Measurements from ENCODE around the gene AJAP1.

The AJAP1 gene

DNA sequence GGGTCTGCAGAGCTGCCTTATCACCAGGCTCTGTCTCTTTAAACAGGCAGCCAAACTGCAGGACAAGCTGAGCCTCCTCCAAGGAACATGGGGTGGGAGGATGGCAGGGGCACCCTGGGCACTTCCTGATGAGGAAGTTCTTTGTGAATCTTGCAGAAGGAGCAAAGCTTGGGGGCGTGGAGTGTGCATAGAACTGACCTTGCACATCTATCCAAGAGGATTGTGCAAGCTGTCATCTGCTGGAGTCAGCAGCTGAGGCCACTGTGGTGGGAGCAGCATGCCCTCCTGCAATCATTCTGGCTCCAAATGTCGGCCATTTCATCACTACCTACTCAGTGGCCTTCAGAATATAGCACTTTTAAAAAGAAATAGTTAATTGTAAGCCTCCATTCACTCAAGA lies 182.2 kb downstream of the AJAP1 start:
- H3K36me3 ChIP-seq (ENCODE audit: control insufficient read depth in 2 of 2, insufficient read depth in 1 of 2, low read length in 2 of 2) = no peaks in the 10 kb centered on the region
- H3K4me3 ChIP-seq (ENCODE audit: low read depth, low read length) = no peak overlapping the region
- H3K9me3 ChIP-seq (ENCODE audit: control insufficient read depth, insufficient read depth, low read depth, low read length) = no peaks in the 10 kb centered on the region
- ChIA-PET CTCF (no interaction called here), POLR2A (no interaction called here)
- no peaks in the 10 kb centered on the region for H3K4me1 ChIP-seq (ENCODE audit: control insufficient read depth, insufficient read depth, low read length)
- no peak overlapping the region for H3K27ac ChIP-seq (ENCODE audit: extremely low read depth, low read depth, low read length)
- TF ChIP-seq BCL11B (tag by site-specific recombination; IDR thresholded peaks at IDR 0.05; ENCODE audit: low read depth) (no peak), BCL11A (tag by site-specific recombination; IDR thresholded peaks at IDR 0.05; ENCODE audit: low read depth) (no peak), ZNF211 (tag by site-specific recombination; IDR thresholded peaks at IDR 0.05; ENCODE audit: low read depth) (no peak), ZNF830 (tag by site-specific recombination; IDR thresholded peaks at IDR 0.05; ENCODE audit: low read depth) (no peak), ZNF169 (tag by site-specific recombination; IDR thresholded peaks at IDR 0.05) (no peak), ZNF433 (tag by site-specific recombination; IDR thresholded peaks at IDR 0.05; ENCODE audit: low read depth) (no peak), GLIS1 (tag by site-specific recombination; IDR thresholded peaks at IDR 0.05) (no peak), SP3 (tag by site-specific recombination; IDR thresholded peaks at IDR 0.05) (no peak), ZNF311 (tag by site-specific recombination; IDR thresholded peaks at IDR 0.05; ENCODE audit: borderline replicate concordance) (no peak), ZNF558 (tag by site-specific recombination; IDR thresholded peaks at IDR 0.05) (no peak), ZNF791 (tag by site-specific recombination; IDR thresholded peaks at IDR 0.05) (no peak), ZNF473 (tag by site-specific recombination; IDR thresholded peaks at IDR 0.05) (no peak), ZNF16 (tag by site-specific recombination; IDR thresholded peaks at IDR 0.05; ENCODE audit: low read depth) (no peak), ZNF514 (tag by site-specific recombination; IDR thresholded peaks at IDR 0.05) (no peak)
- TF ChIP-seq, protein P1, sequence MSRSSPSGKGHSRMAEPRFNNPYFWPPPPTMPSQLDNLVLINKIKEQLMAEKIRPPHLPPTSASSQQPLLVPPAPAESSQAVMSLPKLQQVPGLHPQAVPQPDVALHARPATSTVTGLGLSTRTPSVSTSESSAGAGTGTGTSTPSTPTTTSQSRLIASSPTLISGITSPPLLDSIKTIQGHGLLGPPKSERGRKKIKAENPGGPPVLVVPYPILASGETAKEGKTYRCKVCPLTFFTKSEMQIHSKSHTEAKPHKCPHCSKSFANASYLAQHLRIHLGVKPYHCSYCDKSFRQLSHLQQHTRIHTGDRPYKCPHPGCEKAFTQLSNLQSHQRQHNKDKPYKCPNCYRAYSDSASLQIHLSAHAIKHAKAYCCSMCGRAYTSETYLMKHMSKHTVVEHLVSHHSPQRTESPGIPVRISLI (tag by site-specific recombination; IDR thresholded peaks at IDR 0.05) = no peak
- TF ChIP-seq, protein P2, sequence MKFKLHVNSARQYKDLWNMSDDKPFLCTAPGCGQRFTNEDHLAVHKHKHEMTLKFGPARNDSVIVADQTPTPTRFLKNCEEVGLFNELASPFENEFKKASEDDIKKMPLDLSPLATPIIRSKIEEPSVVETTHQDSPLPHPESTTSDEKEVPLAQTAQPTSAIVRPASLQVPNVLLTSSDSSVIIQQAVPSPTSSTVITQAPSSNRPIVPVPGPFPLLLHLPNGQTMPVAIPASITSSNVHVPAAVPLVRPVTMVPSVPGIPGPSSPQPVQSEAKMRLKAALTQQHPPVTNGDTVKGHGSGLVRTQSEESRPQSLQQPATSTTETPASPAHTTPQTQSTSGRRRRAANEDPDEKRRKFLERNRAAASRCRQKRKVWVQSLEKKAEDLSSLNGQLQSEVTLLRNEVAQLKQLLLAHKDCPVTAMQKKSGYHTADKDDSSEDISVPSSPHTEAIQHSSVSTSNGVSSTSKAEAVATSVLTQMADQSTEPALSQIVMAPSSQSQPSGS (tag by site-specific recombination; IDR thresholded peaks at IDR 0.05; ENCODE audit: low read depth) = no peak
- TF ChIP-seq, protein P3, sequence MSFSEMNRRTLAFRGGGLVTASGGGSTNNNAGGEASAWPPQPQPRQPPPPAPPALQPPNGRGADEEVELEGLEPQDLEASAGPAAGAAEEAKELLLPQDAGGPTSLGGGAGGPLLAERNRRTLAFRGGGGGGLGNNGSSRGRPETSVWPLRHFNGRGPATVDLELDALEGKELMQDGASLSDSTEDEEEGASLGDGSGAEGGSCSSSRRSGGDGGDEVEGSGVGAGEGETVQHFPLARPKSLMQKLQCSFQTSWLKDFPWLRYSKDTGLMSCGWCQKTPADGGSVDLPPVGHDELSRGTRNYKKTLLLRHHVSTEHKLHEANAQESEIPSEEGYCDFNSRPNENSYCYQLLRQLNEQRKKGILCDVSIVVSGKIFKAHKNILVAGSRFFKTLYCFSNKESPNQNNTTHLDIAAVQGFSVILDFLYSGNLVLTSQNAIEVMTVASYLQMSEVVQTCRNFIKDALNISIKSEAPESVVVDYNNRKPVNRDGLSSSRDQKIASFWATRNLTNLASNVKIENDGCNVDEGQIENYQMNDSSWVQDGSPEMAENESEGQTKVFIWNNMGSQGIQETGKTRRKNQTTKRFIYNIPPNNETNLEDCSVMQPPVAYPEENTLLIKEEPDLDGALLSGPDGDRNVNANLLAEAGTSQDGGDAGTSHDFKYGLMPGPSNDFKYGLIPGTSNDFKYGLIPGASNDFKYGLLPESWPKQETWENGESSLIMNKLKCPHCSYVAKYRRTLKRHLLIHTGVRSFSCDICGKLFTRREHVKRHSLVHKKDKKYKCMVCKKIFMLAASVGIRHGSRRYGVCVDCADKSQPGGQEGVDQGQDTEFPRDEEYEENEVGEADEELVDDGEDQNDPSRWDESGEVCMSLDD (tag by site-specific recombination; IDR thresholded peaks at IDR 0.05) = no peak
- TF ChIP-seq, protein P4, sequence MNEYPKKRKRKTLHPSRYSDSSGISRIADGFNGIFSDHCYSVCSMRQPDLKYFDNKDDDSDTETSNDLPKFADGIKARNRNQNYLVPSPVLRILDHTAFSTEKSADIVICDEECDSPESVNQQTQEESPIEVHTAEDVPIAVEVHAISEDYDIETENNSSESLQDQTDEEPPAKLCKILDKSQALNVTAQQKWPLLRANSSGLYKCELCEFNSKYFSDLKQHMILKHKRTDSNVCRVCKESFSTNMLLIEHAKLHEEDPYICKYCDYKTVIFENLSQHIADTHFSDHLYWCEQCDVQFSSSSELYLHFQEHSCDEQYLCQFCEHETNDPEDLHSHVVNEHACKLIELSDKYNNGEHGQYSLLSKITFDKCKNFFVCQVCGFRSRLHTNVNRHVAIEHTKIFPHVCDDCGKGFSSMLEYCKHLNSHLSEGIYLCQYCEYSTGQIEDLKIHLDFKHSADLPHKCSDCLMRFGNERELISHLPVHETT (tag by site-specific recombination; IDR thresholded peaks at IDR 0.05) = no peak

DNA sequence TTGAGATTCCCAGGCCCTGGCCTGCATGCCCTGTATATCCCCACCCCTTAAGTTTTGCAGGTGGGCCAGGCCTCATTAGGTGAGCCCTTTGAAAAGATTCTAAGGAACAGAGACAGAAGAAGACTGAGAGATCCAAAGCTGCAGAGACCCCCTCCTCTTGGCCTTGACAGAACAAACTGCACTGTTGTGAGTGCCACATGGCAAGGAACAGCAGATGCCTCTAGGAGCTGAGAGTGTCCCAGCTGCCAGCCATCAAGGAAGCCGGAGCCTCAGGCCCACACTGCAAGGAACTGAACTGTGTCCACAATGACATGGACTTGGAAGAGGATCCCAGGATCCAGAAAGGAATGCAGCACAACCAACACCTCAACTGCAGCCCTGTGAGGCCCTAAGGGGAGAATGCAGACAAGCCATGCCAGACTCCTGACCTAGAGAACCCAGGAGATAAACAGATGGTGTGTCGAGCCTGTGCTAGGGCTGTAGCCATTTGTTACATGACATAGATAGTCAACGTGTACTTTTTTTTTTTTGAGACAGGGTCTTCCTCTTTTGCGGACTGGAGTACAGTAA lies 182.7 kb downstream of the AJAP1 start:
- Histone ChIP-seq H3K4me3 (ENCODE audit: low read depth, low read length) (no peak overlapping the region), H3K36me3 (ENCODE audit: control insufficient read depth in 2 of 2, insufficient read depth in 1 of 2, low read length in 2 of 2) (no peaks in the 10 kb centered on the region), H3K27ac (ENCODE audit: extremely low read depth, low read depth, low read length) (no peak overlapping the region), H3K4me1 (ENCODE audit: control insufficient read depth, insufficient read depth, low read length) (no peaks in the 10 kb centered on the region), H3K9me3 (ENCODE audit: control insufficient read depth, insufficient read depth, low read depth, low read length) (no peaks in the 10 kb centered on the region)
- ChIA-PET CTCF (no interaction called here), POLR2A (no interaction called here)
- TF ChIP-seq ZNF223 (tag by site-specific recombination; IDR thresholded peaks at IDR 0.05) (no peak), ZNF221 (tag by site-specific recombination; IDR thresholded peaks at IDR 0.05; ENCODE audit: borderline replicate concordance) (no peak), MYNN (tag by site-specific recombination; IDR thresholded peaks at IDR 0.05; ENCODE audit: borderline replicate concordance) (no peak), ZNF19 (tag by site-specific recombination; IDR thresholded peaks at IDR 0.05; ENCODE audit: low read depth) (no peak), KLF7 (tag by site-specific recombination; IDR thresholded peaks at IDR 0.05; ENCODE audit: borderline replicate concordance) (no peak), GLI4 (tag by site-specific recombination; IDR thresholded peaks at IDR 0.05) (no peak), ZNF510 (tag by site-specific recombination; IDR thresholded peaks at IDR 0.05; ENCODE audit: insufficient replicate concordance) (no peak), ZNF23 (tag by site-specific recombination; IDR thresholded peaks at IDR 0.05; ENCODE audit: borderline replicate concordance) (no peak), ZNF114 (tag by site-specific recombination; IDR thresholded peaks at IDR 0.05) (no peak)
- TF ChIP-seq, protein P3 (tag by site-specific recombination; IDR thresholded peaks at IDR 0.05) = no peak
